Activated T-helper 17 cell treated with anti-CD3 and anti-CD28 coated beads, Interleukin-2, amount 50 U/mL, for 72 hours (primary cell): ENCODE results near the gene MYCBP2. TPM values are rescaled to one million over a fixed set of nuclear protein-coding genes. Genes with fewer than 3 reads are reported as not detected.
"Not testable (repeated sequence)": the region's sequence is repeated elsewhere in the genome, so short reads cannot be mapped to it uniquely, and the experiment has no call there.

ENCODE experiments used
- ATAC-seq: fragments of 150-1000 bp; cut with Tn5 transposase; replicated peaks from 2 replicates; pipeline ENCODE4 v1.10.0; 2021; ENCODE audit warnings: mild to moderate bottlenecking, moderate library complexity
- H3K27ac Mint-ChIP-seq: one replicate; pipeline ENCODE4 v1.8.0; 2022; ENCODE audit warnings: mixed read lengths
- H3K27me3 Mint-ChIP-seq: one replicate; pipeline ENCODE4 v1.8.0; 2022; ENCODE audit warnings: mixed read lengths
- H3K36me3 Mint-ChIP-seq: one replicate; pipeline ENCODE4 v1.8.0; 2022; ENCODE audit warnings: low read depth, mild to moderate bottlenecking, mixed read lengths
- H3K4me1 Mint-ChIP-seq: one replicate; pipeline ENCODE4 v1.8.0; 2022; ENCODE audit warnings: mixed read lengths
- H3K4me3 Mint-ChIP-seq: one replicate; pipeline ENCODE4 v1.8.0; 2022; ENCODE audit warnings: mild to moderate bottlenecking, mixed read lengths
- H3K9me3 Mint-ChIP-seq: one replicate; pipeline ENCODE4 v1.8.0; 2022; ENCODE audit warnings: mixed read lengths
- total RNA-seq, 2 donors: library from RNA; stranded (reverse); gene quantifications; one replicate each; pipeline ENCODE4 v1.2.3, GENCODE V29; 2022

MYCBP2 gene
- total RNA-seq, 2 donors from 2014 or later = 69.1 to 101 TPM

- peak overlapping the region; percentile 93 for H3K27ac Mint-ChIP-seq
- H3K27me3 Mint-ChIP-seq = no peaks in the 10 kb centered on the region
- ATAC-seq = peak; percentile 61
- H3K4me3 Mint-ChIP-seq = peak overlapping the region; percentile 85
- peaks cover 32% of the 10 kb centered on the region for H3K4me1 Mint-ChIP-seq
- H3K9me3 Mint-ChIP-seq = no peaks in the 10 kb centered on the region
- peaks cover 56% of the 10 kb centered on the region for H3K36me3 Mint-ChIP-seq
These were observed 300.5 kb downstream of the MYCBP2 start for GRCh38 chr13:77026255-77026860.

GRCh38 chr13:77022341-77022740, 304.6 kb downstream of the MYCBP2 start:
- Mint-ChIP-seq H3K36me3 (peaks cover 97% of the 10 kb centered on the region), H3K27ac (peak overlapping the region; percentile 6), H3K4me1 (peaks cover 22% of the 10 kb centered on the region), H3K4me3 (peak overlapping the region; percentile 85), H3K9me3 (no peaks in the 10 kb centered on the region), H3K27me3 (no peaks in the 10 kb centered on the region)
- ATAC-seq = no peak

GRCh38 chr13:77019756-77020155, 307.1 kb downstream of the MYCBP2 start:
- peaks cover 100% of the 10 kb centered on the region for H3K36me3 Mint-ChIP-seq
- no peak overlapping the region for H3K27ac Mint-ChIP-seq
- peaks cover 32% of the 10 kb centered on the region for H3K4me1 Mint-ChIP-seq
- no peaks in the 10 kb centered on the region for H3K9me3 Mint-ChIP-seq
- no peaks in the 10 kb centered on the region for H3K27me3 Mint-ChIP-seq
- ATAC-seq = no peak
- peak overlapping the region; percentile 47 for H3K4me3 Mint-ChIP-seq

GRCh38 chr13:77016888-77017623, 309.8 kb downstream of the MYCBP2 start:
- no peak for ATAC-seq
- Mint-ChIP-seq H3K4me1 (peaks cover 33% of the 10 kb centered on the region), H3K9me3 (no peaks in the 10 kb centered on the region), H3K27me3 (no peaks in the 10 kb centered on the region), H3K36me3 (peaks cover 100% of the 10 kb centered on the region), H3K27ac (peak overlapping the region; percentile 41), H3K4me3 (no peak overlapping the region)

GRCh38 chr13:77016251-77016812, 310.6 kb downstream of the MYCBP2 start:
- Mint-ChIP-seq H3K4me3 (no peak overlapping the region), H3K9me3 (no peaks in the 10 kb centered on the region), H3K27ac (no peak overlapping the region), H3K4me1 (peaks cover 33% of the 10 kb centered on the region), H3K27me3 (no peaks in the 10 kb centered on the region), H3K36me3 (peaks cover 100% of the 10 kb centered on the region)
- ATAC-seq = no peak

- Mint-ChIP-seq H3K36me3 (peaks cover 100% of the 10 kb centered on the region), H3K27me3 (no peaks in the 10 kb centered on the region), H3K4me3 (no peak overlapping the region), H3K9me3 (no peaks in the 10 kb centered on the region), H3K4me1 (peaks cover 33% of the 10 kb centered on the region), H3K27ac (no peak overlapping the region)
- ATAC-seq = no peak
These were observed 311.8 kb downstream of the MYCBP2 start for GRCh38 chr13:77014906-77015685.

- Mint-ChIP-seq H3K27me3 (no peaks in the 10 kb centered on the region), H3K36me3 (peaks cover 100% of the 10 kb centered on the region), H3K4me1 (peaks cover 41% of the 10 kb centered on the region), H3K9me3 (no peaks in the 10 kb centered on the region), H3K27ac (peak overlapping the region; percentile 63), H3K4me3 (no peak overlapping the region)
- no peak for ATAC-seq
These were observed 312.9 kb downstream of the MYCBP2 start for GRCh38 chr13:77013853-77014542.

GRCh38 chr13:77009719-77010118, 317.2 kb downstream of the MYCBP2 start:
- Mint-ChIP-seq H3K4me1 (peaks cover 34% of the 10 kb centered on the region), H3K27ac (peak overlapping the region; percentile 69), H3K36me3 (peaks cover 96% of the 10 kb centered on the region), H3K4me3 (peak overlapping the region; percentile 63)
- H3K27me3 Mint-ChIP-seq, ATAC-seq, H3K9me3 Mint-ChIP-seq: not testable (repeated sequence)

- peak overlapping the region; percentile 69 for H3K27ac Mint-ChIP-seq
These were observed 317.9 kb downstream of the MYCBP2 start for GRCh38 chr13:77009011-77009410.

GRCh38 chr13:77008337-77008736, 318.6 kb downstream of the MYCBP2 start:
- H3K36me3 Mint-ChIP-seq = peaks cover 96% of the 10 kb centered on the region
- peak; percentile 60 for ATAC-seq
- not testable (repeated sequence) for H3K27me3 Mint-ChIP-seq, H3K9me3 Mint-ChIP-seq
- H3K4me1 Mint-ChIP-seq = peaks cover 20% of the 10 kb centered on the region
- peak overlapping the region; percentile 63 for H3K4me3 Mint-ChIP-seq
- H3K27ac Mint-ChIP-seq = peak overlapping the region; percentile 69

More at GRCh38 chr13:77009011-77009410, 317.9 kb downstream of the MYCBP2 start:
- Mint-ChIP-seq H3K4me3 (peak overlapping the region; percentile 63), H3K27me3 (no peaks in the 10 kb centered on the region), H3K4me1 (peaks cover 27% of the 10 kb centered on the region), H3K9me3 (no peaks in the 10 kb centered on the region), H3K36me3 (peaks cover 96% of the 10 kb centered on the region)
- peak; percentile 92 for ATAC-seq

GRCh38 chr13:77002590-77003190, 324.2 kb downstream of the MYCBP2 start:
- Mint-ChIP-seq H3K27ac (peak overlapping the region; percentile 86), H3K4me1 (peaks cover 26% of the 10 kb centered on the region), H3K4me3 (peak overlapping the region; percentile 41), H3K36me3 (peaks cover 89% of the 10 kb centered on the region), H3K9me3 (no peaks in the 10 kb centered on the region), H3K27me3 (no peaks in the 10 kb centered on the region)
- no peak for ATAC-seq

GRCh38 chr13:77001963-77002587, 324.8 kb downstream of the MYCBP2 start:
- Mint-ChIP-seq H3K4me1 (peaks cover 23% of the 10 kb centered on the region), H3K27me3 (no peaks in the 10 kb centered on the region), H3K9me3 (no peaks in the 10 kb centered on the region), H3K27ac (peak overlapping the region; percentile 86), H3K36me3 (peaks cover 89% of the 10 kb centered on the region), H3K4me3 (peak overlapping the region; percentile 41)
- ATAC-seq = peak; percentile 24

- Mint-ChIP-seq H3K4me3 (peak overlapping the region; percentile 26), H3K9me3 (no peaks in the 10 kb centered on the region), H3K4me1 (peaks cover 26% of the 10 kb centered on the region), H3K27ac (peak overlapping the region; percentile 59), H3K27me3 (no peaks in the 10 kb centered on the region), H3K36me3 (peaks cover 89% of the 10 kb centered on the region)
- peak; percentile 19 for ATAC-seq
These were observed 325.4 kb downstream of the MYCBP2 start for GRCh38 chr13:77001540-77001939.
